Measurements from ENCODE around the gene GTF2F1. TPM values are rescaled to one million over a fixed set of nuclear protein-coding genes. Genes with fewer than 3 reads are reported as not detected.

GTF2F1 gene
- total RNA-seq, 4 donors from 2014 or later, result 42.2 to 166 (median 56.1) TPM

DNA sequence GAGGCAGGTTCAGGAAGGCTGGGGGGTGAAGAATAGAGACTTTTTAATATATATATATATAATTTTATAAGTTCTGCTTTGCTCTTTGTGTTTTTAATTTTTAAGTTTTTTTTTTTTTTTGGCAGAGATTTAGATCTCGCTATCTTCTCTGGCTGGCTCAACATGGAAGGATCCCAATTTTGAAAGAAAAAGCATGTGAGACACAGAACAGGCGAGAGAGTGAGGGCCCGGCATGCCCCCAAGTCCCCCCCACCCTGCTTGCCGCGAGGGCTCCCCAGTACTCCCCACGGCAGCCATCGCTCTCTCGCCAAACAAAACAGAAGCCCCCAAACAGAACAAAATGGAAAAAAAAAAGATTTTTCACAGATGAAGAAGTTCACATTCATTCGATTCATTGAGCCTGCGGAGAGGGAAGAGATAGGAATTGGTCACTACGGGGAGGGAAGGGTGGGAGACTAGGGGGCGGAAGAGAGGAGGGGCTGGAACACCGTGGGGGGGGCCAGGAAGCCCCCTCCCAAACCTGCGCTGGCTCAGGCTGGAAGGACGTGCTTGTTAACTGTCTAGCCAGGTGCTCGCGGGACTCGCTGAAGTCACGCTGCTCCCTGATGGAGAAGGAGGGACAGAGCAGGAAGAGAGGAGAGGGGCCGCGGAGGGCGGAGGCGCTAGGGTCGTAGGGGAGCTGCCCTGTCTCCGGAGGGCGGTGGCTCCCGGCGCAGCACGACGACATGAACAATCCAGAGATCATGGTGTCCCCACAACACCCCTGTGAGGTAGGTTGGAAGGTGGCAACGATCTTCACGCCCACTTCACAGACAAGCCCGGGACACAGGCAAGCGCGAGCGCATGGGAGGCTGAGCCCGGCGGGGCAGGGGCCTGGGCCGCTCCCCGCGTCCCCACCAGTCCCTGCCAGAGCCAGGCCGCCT is 21.0 kb upstream of the GTF2F1 start:
- TF ChIP-seq, protein P1, sequence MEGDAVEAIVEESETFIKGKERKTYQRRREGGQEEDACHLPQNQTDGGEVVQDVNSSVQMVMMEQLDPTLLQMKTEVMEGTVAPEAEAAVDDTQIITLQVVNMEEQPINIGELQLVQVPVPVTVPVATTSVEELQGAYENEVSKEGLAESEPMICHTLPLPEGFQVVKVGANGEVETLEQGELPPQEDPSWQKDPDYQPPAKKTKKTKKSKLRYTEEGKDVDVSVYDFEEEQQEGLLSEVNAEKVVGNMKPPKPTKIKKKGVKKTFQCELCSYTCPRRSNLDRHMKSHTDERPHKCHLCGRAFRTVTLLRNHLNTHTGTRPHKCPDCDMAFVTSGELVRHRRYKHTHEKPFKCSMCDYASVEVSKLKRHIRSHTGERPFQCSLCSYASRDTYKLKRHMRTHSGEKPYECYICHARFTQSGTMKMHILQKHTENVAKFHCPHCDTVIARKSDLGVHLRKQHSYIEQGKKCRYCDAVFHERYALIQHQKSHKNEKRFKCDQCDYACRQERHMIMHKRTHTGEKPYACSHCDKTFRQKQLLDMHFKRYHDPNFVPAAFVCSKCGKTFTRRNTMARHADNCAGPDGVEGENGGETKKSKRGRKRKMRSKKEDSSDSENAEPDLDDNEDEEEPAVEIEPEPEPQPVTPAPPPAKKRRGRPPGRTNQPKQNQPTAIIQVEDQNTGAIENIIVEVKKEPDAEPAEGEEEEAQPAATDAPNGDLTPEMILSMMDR (IDR thresholded peaks at IDR 0.05), result no peak
- TF ChIP-seq POLR2A (IDR thresholded peaks at IDR 0.05) (no peak), POLR2AphosphoS5 (IDR thresholded peaks at IDR 0.05) (no peak), EP300 (IDR thresholded peaks at IDR 0.05; ENCODE audit: low read depth) (no peak)
- Histone ChIP-seq H3K4me1 (peaks cover 0 to 20% (median 2%) of the 10 kb centered on the region in 4 donors), H3K9me3 (no peaks in the 10 kb centered on the region), H3K4me3 (no peak overlapping the region), H3K36me3 (peaks cover 0 to 44% (median 23%) of the 10 kb centered on the region in 4 donors), H3K27me3 (no peaks in the 10 kb centered on the region), H3K27ac (peak overlapping the region in 1 of 4 donors; percentile 25)
- DNase-seq, result no peak
- intact Hi-C loops (cut with DNase I; ENCODE audit: low total_unique reads) (no loop called here), in situ Hi-C loops (cut with MboI; ENCODE audit: low pct_ligation_motif_present in 1 of 4, low pct_unique_long_range_greater_than_20kb in 1 of 4, low sequenced_read_pairs in 3 of 4) (no loop called here)
- 76 to 80% methylated on average over 8 to 42 of the region's 42 CpGs for WGBS, 2 donors (ENCODE audit: low coverage in 1 of 2)

DNA sequence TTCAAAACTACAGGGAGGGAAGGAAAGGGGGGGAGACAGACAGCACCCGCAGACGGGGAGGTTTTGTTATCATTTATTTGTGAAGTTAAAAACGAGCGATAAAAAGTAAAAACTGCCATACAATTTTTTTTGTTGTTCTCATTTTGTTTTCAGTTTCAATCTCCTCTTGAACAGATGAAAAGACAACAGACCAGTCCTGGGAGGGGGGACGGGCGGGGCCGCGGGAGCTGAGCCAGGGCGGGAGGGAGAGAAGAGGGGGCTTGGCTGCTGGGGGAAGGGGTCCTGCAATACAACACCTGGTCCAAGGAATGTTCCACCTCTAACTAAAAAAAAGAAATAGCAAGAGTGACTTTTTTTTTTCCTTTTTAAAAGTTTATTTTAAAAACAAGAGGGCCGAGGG is 20.3 kb upstream of the GTF2F1 start:
- Histone ChIP-seq H3K27me3 (no peaks in the 10 kb centered on the region), H3K27ac (peak overlapping the region in 3 of 4 donors; percentile 8 to 35 (median 21)), H3K36me3 (peaks cover 0 to 44% (median 22%) of the 10 kb centered on the region in 4 donors), H3K9me3 (no peaks in the 10 kb centered on the region), H3K4me1 (peaks cover 0 to 20% (median 2%) of the 10 kb centered on the region in 4 donors), H3K4me3 (no peak overlapping the region)
- in situ Hi-C loops (cut with MboI; ENCODE audit: low pct_ligation_motif_present in 1 of 4, low pct_unique_long_range_greater_than_20kb in 1 of 4, low sequenced_read_pairs in 3 of 4) (no loop called here), intact Hi-C loops (cut with DNase I; ENCODE audit: low total_unique reads) (no loop called here)
- 43 to 48% methylated on average over 5 to 10 of the region's 10 CpGs for WGBS, 2 donors (ENCODE audit: low coverage in 1 of 2)
- no peak for DNase-seq
- TF ChIP-seq POLR2AphosphoS5 (IDR thresholded peaks at IDR 0.05), result no peak
- TF ChIP-seq EP300 (IDR thresholded peaks at IDR 0.05; ENCODE audit: low read depth), result no peak
- TF ChIP-seq, protein P1 (IDR thresholded peaks at IDR 0.05), result no peak
- no peak for TF ChIP-seq POLR2A (IDR thresholded peaks at IDR 0.05)

DNA sequence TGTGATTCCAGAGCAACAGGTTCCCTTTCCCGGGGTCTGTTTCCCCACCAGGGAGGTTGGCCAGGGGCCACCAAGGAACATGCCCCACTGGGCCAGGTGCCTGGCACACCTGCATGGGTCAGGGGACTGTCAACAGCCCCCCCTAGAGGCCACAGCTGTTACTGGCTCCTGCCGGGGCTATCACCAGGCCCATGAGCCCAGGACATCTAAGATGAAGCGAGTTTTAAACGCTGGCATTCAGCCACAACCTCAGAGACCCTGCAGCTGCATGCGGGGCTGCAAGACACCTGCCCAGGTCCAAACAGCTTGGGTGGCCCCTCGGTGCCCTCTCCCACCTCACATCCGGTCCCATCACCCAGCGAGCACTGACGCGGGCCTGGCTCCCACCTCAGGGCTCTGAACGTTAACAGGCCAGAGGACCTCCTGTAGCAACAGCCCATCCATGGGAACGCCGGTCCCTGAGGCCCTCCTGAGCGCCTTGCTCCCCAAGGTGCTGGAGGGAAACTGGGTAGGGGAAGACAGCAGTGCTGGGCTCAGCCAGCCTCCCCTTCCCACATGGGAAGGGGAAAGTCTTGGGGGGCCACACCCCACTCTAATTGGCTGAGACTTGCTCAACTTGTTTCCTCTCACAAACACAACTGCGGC is 19.6 kb upstream of the GTF2F1 start:
- H3K9me3 ChIP-seq, result no peaks in the 10 kb centered on the region
- intact Hi-C loops (cut with DNase I; ENCODE audit: low total_unique reads), result no loop called here
- WGBS, 2 donors (ENCODE audit: low coverage in 1 of 2), result 53 to 67% methylated on average over 2 to 13 of the region's 15 CpGs
- peak; percentile 71 for DNase-seq
- H3K27me3 ChIP-seq, result no peaks in the 10 kb centered on the region
- peaks cover 0 to 37% (median 19%) of the 10 kb centered on the region in 4 donors for H3K36me3 ChIP-seq
- peak overlapping the region; percentile 8 to 53 (median 34) for H3K27ac ChIP-seq
- in situ Hi-C loops (cut with MboI; ENCODE audit: low pct_ligation_motif_present in 1 of 4, low pct_unique_long_range_greater_than_20kb in 1 of 4, low sequenced_read_pairs in 3 of 4), result no loop called here
- peaks cover 0 to 20% (median 2%) of the 10 kb centered on the region in 4 donors for H3K4me1 ChIP-seq
- H3K4me3 ChIP-seq, result no peak overlapping the region
- no peak for TF ChIP-seq POLR2AphosphoS5 (IDR thresholded peaks at IDR 0.05)
- TF ChIP-seq, protein P1 (IDR thresholded peaks at IDR 0.05), result peak; percentile 54 to 72 (median 65)

DNA sequence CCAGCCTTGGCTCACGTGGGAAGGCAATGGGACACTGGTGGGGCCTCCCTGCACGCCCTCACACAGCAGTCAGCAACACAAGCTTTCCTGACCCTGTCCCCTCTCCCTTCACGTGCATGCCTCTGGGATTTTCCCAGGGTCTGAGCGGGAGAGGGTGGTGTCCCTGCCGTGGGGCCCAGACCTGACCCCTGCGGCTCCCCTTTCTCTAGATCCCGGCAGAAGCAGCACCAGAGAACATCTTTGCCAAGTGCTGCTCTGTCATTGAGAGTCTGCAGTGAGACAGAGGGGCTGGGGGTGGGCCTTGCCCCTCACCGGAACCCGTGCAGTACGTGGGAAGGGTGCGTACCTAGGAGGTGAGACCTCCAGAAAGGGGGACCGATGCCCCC is 19.1 kb upstream of the GTF2F1 start:
- intact Hi-C loops (cut with DNase I; ENCODE audit: low total_unique reads) (no loop called here), in situ Hi-C loops (cut with MboI; ENCODE audit: low pct_ligation_motif_present in 1 of 4, low pct_unique_long_range_greater_than_20kb in 1 of 4, low sequenced_read_pairs in 3 of 4) (no loop called here)
- TF ChIP-seq POLR2A (IDR thresholded peaks at IDR 0.05) (no peak), EP300 (IDR thresholded peaks at IDR 0.05; ENCODE audit: low read depth) (no peak), POLR2AphosphoS5 (IDR thresholded peaks at IDR 0.05) (no peak)
- TF ChIP-seq, protein P1 (IDR thresholded peaks at IDR 0.05), result no peak
- Histone ChIP-seq H3K36me3 (peaks cover 0 to 32% (median 16%) of the 10 kb centered on the region in 4 donors), H3K27ac (no peak overlapping the region), H3K4me3 (no peak overlapping the region), H3K27me3 (no peaks in the 10 kb centered on the region), H3K4me1 (peaks cover 0 to 20% (median 2%) of the 10 kb centered on the region in 4 donors), H3K9me3 (no peaks in the 10 kb centered on the region)
- 78% methylated on average over 12 of the region's 12 CpGs; no CpG with 5 or more reads in 1 of the 2 donors for WGBS, 2 donors (ENCODE audit: low coverage in 1 of 2)
- no peak for DNase-seq

Data from transverse colon (tissue), 4 donors.